ENCODE results near the gene POLH. TPM values are rescaled to one million over a fixed set of nuclear protein-coding genes. Genes with fewer than 3 reads are reported as not detected.

The POLH gene
- polyA plus RNA-seq, 1 of the 3 experiments (the other 2 are of a cell fraction): 11.5 TPM

- Histone ChIP-seq H3K4me3 (ENCODE audit: low read depth in 2 of 2, low read length in 1 of 2) (no peak overlapping the region), H3K4me1 (ENCODE audit: control insufficient read depth in 1 of 2, insufficient read depth in 2 of 2, low read depth in 1 of 2, low read length in 1 of 2) (peaks cover 5 to 17% of the 10 kb centered on the region in 2 experiments), H3K9ac (no peak overlapping the region), H3K4me2 (no peak overlapping the region), H4K20me1 (ENCODE audit: insufficient read depth) (no peaks in the 10 kb centered on the region), H3K79me2 (ENCODE audit: insufficient read depth) (peaks cover 40% of the 10 kb centered on the region), H3F3A (replicated peaks; ENCODE audit: insufficient read depth) (peaks cover 13% of the 10 kb centered on the region), H3K36me3 (replicated peaks in 1 of 2; ENCODE audit: control insufficient read depth in 1 of 2, insufficient read depth in 2 of 2, low read length in 1 of 2) (peaks cover 56 to 60% of the 10 kb centered on the region in 2 experiments), H3K27ac (ENCODE audit: low read depth in 2 of 2, low read length in 1 of 2) (no peak overlapping the region), H3K9me3 (no peaks in the 10 kb centered on the region), H2AFZ (ENCODE audit: low read depth) (no peak overlapping the region), H3K9me2 (no peaks in the 10 kb centered on the region), H3K27me3 (ENCODE audit: insufficient read depth) (no peaks in the 10 kb centered on the region)
- DNase-seq: no peak
- WGBS (ENCODE audit: low lambda C conversion rate): 74% methylated on average over 5 of the region's 7 CpGs
- ChIA-PET CTCF (interaction anchor here (2.2 kb wide), 1 partner anchor 17 kb away, joined by 11 read pairs; no protein-coding TSS in a partner anchor), POLR2A (no interaction called here)
- TF ChIP-seq TEAD4 (IDR thresholded peaks at IDR 0.05; ENCODE audit: borderline replicate concordance, insufficient read depth) (no peak), FOXM1 (IDR thresholded peaks at IDR 0.05; ENCODE audit: low read depth) (no peak), SIN3A (IDR thresholded peaks at IDR 0.05; ENCODE audit: borderline replicate concordance, low read depth, low read length) (no peak), POLR2AphosphoS5 (IDR thresholded peaks at IDR 0.05; ENCODE audit: low read depth, low read length) (no peak), SMC3 (IDR thresholded peaks at IDR 0.05; ENCODE audit: low read depth, low read length) (no peak), ELF1 (IDR thresholded peaks at IDR 0.05) (no peak), CTCF (IDR thresholded peaks at IDR 0.05) (no peak), RCOR1 (IDR thresholded peaks at IDR 0.05; ENCODE audit: low read length) (no peak), FOXJ3 (CRISPR knock-in tag; IDR thresholded peaks at IDR 0.05) (no peak), CHD2 (IDR thresholded peaks at IDR 0.05; ENCODE audit: low read length, partially characterized antibody) (no peak), NFIC (IDR thresholded peaks at IDR 0.05; ENCODE audit: borderline replicate concordance) (no peak), EP300 (IDR thresholded peaks at IDR 0.05; ENCODE audit: borderline replicate concordance in 1 of 2, low read depth in 1 of 2, low read length in 1 of 2) (no peak), YY1 (IDR thresholded peaks at IDR 0.05; ENCODE audit: low read depth) (no peak), RXRA (IDR thresholded peaks at IDR 0.05; ENCODE audit: borderline replicate concordance, low read depth) (no peak), GATA2 (CRISPR knock-in tag; IDR thresholded peaks at IDR 0.05) (no peak), GABPA (IDR thresholded peaks at IDR 0.05; ENCODE audit: low read depth) (no peak), MEF2A (IDR thresholded peaks at IDR 0.05; ENCODE audit: borderline replicate concordance, low read depth) (no peak), TAF1 (IDR thresholded peaks at IDR 0.05; ENCODE audit: borderline replicate concordance, low read depth, low read length) (no peak)
- TF ChIP-seq, protein P1, sequence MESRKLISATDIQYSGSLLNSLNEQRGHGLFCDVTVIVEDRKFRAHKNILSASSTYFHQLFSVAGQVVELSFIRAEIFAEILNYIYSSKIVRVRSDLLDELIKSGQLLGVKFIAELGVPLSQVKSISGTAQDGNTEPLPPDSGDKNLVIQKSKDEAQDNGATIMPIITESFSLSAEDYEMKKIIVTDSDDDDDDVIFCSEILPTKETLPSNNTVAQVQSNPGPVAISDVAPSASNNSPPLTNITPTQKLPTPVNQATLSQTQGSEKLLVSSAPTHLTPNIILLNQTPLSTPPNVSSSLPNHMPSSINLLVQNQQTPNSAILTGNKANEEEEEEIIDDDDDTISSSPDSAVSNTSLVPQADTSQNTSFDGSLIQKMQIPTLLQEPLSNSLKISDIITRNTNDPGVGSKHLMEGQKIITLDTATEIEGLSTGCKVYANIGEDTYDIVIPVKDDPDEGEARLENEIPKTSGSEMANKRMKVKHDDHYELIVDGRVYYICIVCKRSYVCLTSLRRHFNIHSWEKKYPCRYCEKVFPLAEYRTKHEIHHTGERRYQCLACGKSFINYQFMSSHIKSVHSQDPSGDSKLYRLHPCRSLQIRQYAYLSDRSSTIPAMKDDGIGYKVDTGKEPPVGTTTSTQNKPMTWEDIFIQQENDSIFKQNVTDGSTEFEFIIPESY (IDR thresholded peaks at IDR 0.05; ENCODE audit: borderline replicate concordance, low read depth): no peak
Observed at GRCh38 chr6:43624786-43625288, 48.9 kb downstream of the POLH start.

Measured in SK-N-SH (cell line).